Fibroblast of lung (primary cell): ENCODE results near the gene SHISA9. TPM values are rescaled to one million over a fixed set of nuclear protein-coding genes. Genes with fewer than 3 reads are reported as not detected.

ENCODE experiments used
- DNase-seq, 2 donors: peaks; one replicate each; pipeline versions ENCODE4 v3.0.0 to v3.0.0-alpha.2; 2010; ENCODE audit warnings: low read depth in 2 of 2
- H2AFZ ChIP-seq: 2 replicates; pipeline ENCODE4 v1.5.1; 2012; ENCODE audit warnings: low read length, control low read depth, inconsistent platforms
- H3K27ac ChIP-seq: 2 replicates; pipeline ENCODE4 v1.5.1; 2011; ENCODE audit warnings: low read length, control low read depth; ENCODE audit not compliant: insufficient read depth
- H3K27me3 ChIP-seq: 2 replicates; pipeline ENCODE4 v1.5.1; 2011; ENCODE audit warnings: mild to moderate bottlenecking, low read length; ENCODE audit not compliant: control insufficient read depth, insufficient read depth
- H3K36me3 ChIP-seq: 2 replicates; pipeline ENCODE4 v1.5.1; 2011; ENCODE audit warnings: low read length; ENCODE audit not compliant: control insufficient read depth, insufficient read depth
- H3K4me1 ChIP-seq: 2 replicates; pipeline ENCODE4 v1.5.1; 2011; ENCODE audit warnings: low read length; ENCODE audit not compliant: control insufficient read depth, insufficient read depth; ENCODE audit errors: extremely low read depth
- H3K4me2 ChIP-seq: 2 replicates; pipeline ENCODE4 v1.5.1; 2011; ENCODE audit warnings: low read length, control low read depth; ENCODE audit not compliant: insufficient read depth; ENCODE audit errors: extremely low read depth
- H3K4me3 ChIP-seq, 4 experiments: fragments of 200-600 bp in 1 of 4; sonication (generic) in 1 of 4; replicated peaks in 1 of 4; 2 replicates each; pipeline ENCODE4 v1.5.1; 2011 to 2016; ENCODE audit warnings: low read length in 4 of 4, low read depth in 3 of 4, mild to moderate bottlenecking in 3 of 4, control low read depth in 2 of 4, inconsistent platforms in 1 of 4, mixed read lengths in 1 of 4; ENCODE audit not compliant: insufficient read depth in 1 of 4; ENCODE audit errors: control extremely low read depth in 1 of 4
- H3K79me2 ChIP-seq: 2 replicates; pipeline ENCODE4 v1.5.1; 2012; ENCODE audit warnings: mild to moderate bottlenecking, low read length, inconsistent platforms; ENCODE audit not compliant: control insufficient read depth, insufficient read depth
- H3K9ac ChIP-seq: 2 replicates; pipeline ENCODE4 v1.5.1; 2011; ENCODE audit warnings: mild to moderate bottlenecking, low read length, control low read depth; ENCODE audit not compliant: insufficient read depth
- H3K9me3 ChIP-seq: 2 replicates; pipeline ENCODE4 v1.5.1; 2012; ENCODE audit warnings: low read depth, low read length; ENCODE audit not compliant: control insufficient read depth, insufficient read depth
- H4K20me1 ChIP-seq: 2 replicates; pipeline ENCODE4 v1.5.1; 2011; ENCODE audit warnings: low read length; ENCODE audit not compliant: control insufficient read depth, insufficient read depth; ENCODE audit errors: extremely low read depth
- EZH2 ChIP-seq: IDR thresholded peaks from 2 replicates; pipeline ENCODE4 v1.5.1; 2012; ENCODE audit warnings: low read length, control low read depth, mild to moderate bottlenecking; ENCODE audit errors: missing control alignments
- polyA plus RNA-seq, 2 donors: library from polyadenylated mRNA; depleted of rRNA in 1 of 2; stranded (reverse) in 1 of 2; unstranded in 1 of 2; fragments of >200 nt; gene quantifications; 2 replicates each; pipeline ENCODE4 v1.2.1, GENCODE V29; 2011 to 2012; ENCODE audit warnings: missing spikeins in 1 of 2
- total RNA-seq: library from RNA; depleted of rRNA; stranded (reverse); fragments of >200 nt; gene quantifications from 2 replicates; pipeline ENCODE4 v1.2.1, GENCODE V29; 2014
- TF ChIP-seq, protein P1 (sequence below), 2 donors: IDR thresholded peaks in 1 of 2; conservative IDR thresholded peaks in 1 of 2; 1 replicate in 1 of 2; 2 replicates in 1 of 2; pipeline ENCODE4 v1.5.1; 2011 to 2012; ENCODE audit warnings: low read length in 2 of 2, control low read depth in 1 of 2, inconsistent platforms in 1 of 2, low read depth in 1 of 2, mild to moderate bottlenecking in 1 of 2

The SHISA9 gene
- total and polyA plus RNA-seq, 2 donors (not counting 1 experiment from before 2014, with no cell fraction given): not detected

DNA sequence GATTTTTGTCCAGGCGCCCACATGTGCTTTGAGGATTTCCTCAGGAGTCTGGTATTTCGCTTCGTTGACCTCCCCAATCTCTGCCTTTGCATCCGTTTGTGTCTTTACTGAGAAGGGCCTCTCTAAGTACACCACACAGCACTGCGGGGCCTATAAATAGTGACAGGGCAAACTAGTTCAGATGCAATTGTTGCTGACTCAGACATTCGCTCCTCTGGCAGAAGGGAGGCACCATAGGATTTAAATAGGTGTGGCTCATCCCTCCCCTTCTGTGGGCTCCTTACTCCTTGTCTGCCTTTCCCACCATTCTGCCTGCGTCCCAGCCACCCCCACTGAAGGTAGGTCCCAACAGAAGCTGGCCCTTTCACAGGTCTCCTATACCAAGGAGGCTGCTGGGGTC lies 192.3 kb downstream of the SHISA9 start:
- Histone ChIP-seq H3K27ac (no peak overlapping the region), H3K9me3 (no peaks in the 10 kb centered on the region), H3K79me2 (no peaks in the 10 kb centered on the region), H2AFZ (no peak overlapping the region), H3K4me3 (no peak overlapping the region), H4K20me1 (no peaks in the 10 kb centered on the region), H3K36me3 (no peaks in the 10 kb centered on the region), H3K4me1 (no peaks in the 10 kb centered on the region), H3K9ac (no peak overlapping the region), H3K27me3 (no peaks in the 10 kb centered on the region), H3K4me2 (no peak overlapping the region)
- DNase-seq: no peak
- TF ChIP-seq EZH2: no peak
- TF ChIP-seq, protein P1, sequence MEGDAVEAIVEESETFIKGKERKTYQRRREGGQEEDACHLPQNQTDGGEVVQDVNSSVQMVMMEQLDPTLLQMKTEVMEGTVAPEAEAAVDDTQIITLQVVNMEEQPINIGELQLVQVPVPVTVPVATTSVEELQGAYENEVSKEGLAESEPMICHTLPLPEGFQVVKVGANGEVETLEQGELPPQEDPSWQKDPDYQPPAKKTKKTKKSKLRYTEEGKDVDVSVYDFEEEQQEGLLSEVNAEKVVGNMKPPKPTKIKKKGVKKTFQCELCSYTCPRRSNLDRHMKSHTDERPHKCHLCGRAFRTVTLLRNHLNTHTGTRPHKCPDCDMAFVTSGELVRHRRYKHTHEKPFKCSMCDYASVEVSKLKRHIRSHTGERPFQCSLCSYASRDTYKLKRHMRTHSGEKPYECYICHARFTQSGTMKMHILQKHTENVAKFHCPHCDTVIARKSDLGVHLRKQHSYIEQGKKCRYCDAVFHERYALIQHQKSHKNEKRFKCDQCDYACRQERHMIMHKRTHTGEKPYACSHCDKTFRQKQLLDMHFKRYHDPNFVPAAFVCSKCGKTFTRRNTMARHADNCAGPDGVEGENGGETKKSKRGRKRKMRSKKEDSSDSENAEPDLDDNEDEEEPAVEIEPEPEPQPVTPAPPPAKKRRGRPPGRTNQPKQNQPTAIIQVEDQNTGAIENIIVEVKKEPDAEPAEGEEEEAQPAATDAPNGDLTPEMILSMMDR (conservative IDR thresholded peaks at IDR 0.05 in 1 of 2, IDR thresholded peaks at IDR 0.05 in 1 of 2; ENCODE audit: low read depth in 1 of 2, low read length in 2 of 2): no peak

DNA sequence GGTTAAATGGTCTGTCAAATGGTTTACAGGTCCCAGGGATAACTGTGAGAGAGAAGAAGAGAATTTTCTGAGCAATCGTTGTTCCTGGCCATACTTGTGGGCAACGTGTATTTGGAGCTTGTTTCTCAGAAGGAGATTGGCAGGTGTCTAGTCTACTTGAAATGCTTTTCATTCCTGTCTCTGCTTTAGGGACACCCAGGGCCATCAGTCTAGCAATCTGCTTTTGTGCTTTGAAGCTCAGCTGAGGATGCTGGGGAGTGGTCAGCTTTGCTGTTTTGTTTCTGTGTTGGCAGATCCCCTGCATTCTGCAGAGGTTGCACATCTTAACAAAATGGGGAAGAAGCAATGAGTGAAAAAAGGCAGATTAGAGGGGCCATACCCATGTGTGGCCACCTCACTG lies 193.7 kb downstream of the SHISA9 start:
- no peak for DNase-seq
- no peak overlapping the region for H3K4me2 ChIP-seq
- no peaks in the 10 kb centered on the region for H3K79me2 ChIP-seq
- no peak overlapping the region for H3K27ac ChIP-seq
- no peaks in the 10 kb centered on the region for H3K36me3 ChIP-seq
- H3K27me3 ChIP-seq: no peaks in the 10 kb centered on the region
- H4K20me1 ChIP-seq: no peaks in the 10 kb centered on the region
- TF ChIP-seq EZH2: no peak
- TF ChIP-seq, protein P1 (conservative IDR thresholded peaks at IDR 0.05 in 1 of 2, IDR thresholded peaks at IDR 0.05 in 1 of 2; ENCODE audit: low read depth in 1 of 2, low read length in 2 of 2): no peak
- no peak overlapping the region for H3K4me3 ChIP-seq
- H3K9me3 ChIP-seq: no peaks in the 10 kb centered on the region
- H3K9ac ChIP-seq: no peak overlapping the region
- H3K4me1 ChIP-seq: no peaks in the 10 kb centered on the region
- H2AFZ ChIP-seq: no peak overlapping the region

DNA sequence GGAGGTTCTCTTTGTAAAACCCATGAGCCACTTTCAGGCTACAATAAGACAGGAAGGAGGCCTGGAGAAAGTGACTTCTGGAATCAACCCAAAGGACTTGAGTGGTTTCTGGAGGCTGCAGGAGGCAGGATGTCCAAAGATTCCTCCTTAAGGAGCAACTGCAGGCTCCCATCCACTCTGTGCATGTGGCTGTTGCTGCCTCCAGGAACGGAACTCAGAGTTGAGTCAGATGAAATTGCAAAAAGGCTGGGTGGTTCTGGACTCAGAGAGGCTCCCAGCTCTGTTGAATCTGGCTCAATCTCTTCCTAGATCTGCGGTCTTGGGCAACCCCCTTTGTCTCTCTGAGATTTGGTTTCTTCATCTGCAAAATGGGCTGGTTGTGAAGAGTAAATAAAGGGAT lies 197.1 kb downstream of the SHISA9 start:
- TF ChIP-seq, protein P1 (conservative IDR thresholded peaks at IDR 0.05 in 1 of 2, IDR thresholded peaks at IDR 0.05 in 1 of 2; ENCODE audit: low read depth in 1 of 2, low read length in 2 of 2): no peak
- TF ChIP-seq EZH2: no peak
- no peak overlapping the region for H3K27ac ChIP-seq
- H3K9me3 ChIP-seq: no peaks in the 10 kb centered on the region
- H3K9ac ChIP-seq: no peak overlapping the region
- no peak overlapping the region for H3K4me2 ChIP-seq
- H3K79me2 ChIP-seq: no peaks in the 10 kb centered on the region
- DNase-seq: no peak
- no peak overlapping the region for H3K4me3 ChIP-seq
- H3K36me3 ChIP-seq: no peaks in the 10 kb centered on the region
- H3K4me1 ChIP-seq: no peaks in the 10 kb centered on the region
- no peaks in the 10 kb centered on the region for H3K27me3 ChIP-seq
- no peak overlapping the region for H2AFZ ChIP-seq
- H4K20me1 ChIP-seq: no peaks in the 10 kb centered on the region
